ENCODE data around the gene UBR4. TPM values are rescaled to one million over a fixed set of nuclear protein-coding genes. Genes with fewer than 3 reads are reported as not detected.

The UBR4 gene
- total and polyA plus RNA-seq, 11 donors, result 44.8 to 150 (median 87.2) TPM

- TF ChIP-seq CTCF (IDR thresholded peaks at IDR 0.05) (no peak), POLR2A (IDR thresholded peaks at IDR 0.05) (no peak)
- DNase-seq (no peak), ATAC-seq (no peak)
- WGBS, 4 donors, result 87 to 93% (median 90%) methylated on average over 3 of the region's 3 CpGs
- Histone ChIP-seq H3K27ac (no peak overlapping the region), H3K4me1 (peaks cover 0 to 14% (median under 1%) of the 10 kb centered on the region in 12 donors), H3K36me3 (peaks cover 0 to 98% (median 95%) of the 10 kb centered on the region in 9 donors), H3K27me3 (no peaks in the 10 kb centered on the region), H3K4me3 (no peak overlapping the region), H3K9me3 (no peaks in the 10 kb centered on the region)
- intact Hi-C loops (cut with DNase I), result loop anchor here in 1 of 10 donors (10.0 kb wide), 1 partner anchor 52 kb away; no protein-coding TSS in a partner anchor
These were observed 17.1 kb downstream of the UBR4 start for GRCh38 chr1:19193004-19193403.

- Histone ChIP-seq H3K27ac (no peak overlapping the region), H3K4me1 (peaks cover 0 to 11% (median 0%) of the 10 kb centered on the region in 12 donors), H3K4me3 (no peak overlapping the region), H3K36me3 (peaks cover 0 to 98% (median 95%) of the 10 kb centered on the region in 9 donors), H3K9me3 (no peaks in the 10 kb centered on the region), H3K27me3 (no peaks in the 10 kb centered on the region)
- 94 to 99% (median 96%) methylated on average over 3 of the region's 3 CpGs for WGBS, 4 donors
- ATAC-seq (no peak), DNase-seq (no peak)
- no peak for TF ChIP-seq CTCF (IDR thresholded peaks at IDR 0.05)
- no peak for TF ChIP-seq POLR2A (IDR thresholded peaks at IDR 0.05)
- intact Hi-C loops (cut with DNase I), result loop anchor here in 1 of 10 donors (10.0 kb wide), 1 partner anchor 53 kb away; no protein-coding TSS in a partner anchor
These were observed 18.3 kb downstream of the UBR4 start for GRCh38 chr1:19191811-19192210.

GRCh38 chr1:19190468-19190867 is 19.6 kb downstream of the UBR4 start:
- TF ChIP-seq POLR2A (IDR thresholded peaks at IDR 0.05) (no peak), CTCF (IDR thresholded peaks at IDR 0.05) (no peak)
- intact Hi-C loops (cut with DNase I), result loop anchor here in 1 of 10 donors (10.0 kb wide), 1 partner anchor 54 kb away; no protein-coding TSS in a partner anchor
- H3K4me1 ChIP-seq, result peaks cover 0 to 3% (median 0%) of the 10 kb centered on the region in 12 donors

GRCh38 chr1:19189270-19189669 is 20.8 kb downstream of the UBR4 start:
- 76 to 84% (median 82%) methylated on average over 3 of the region's 3 CpGs for WGBS, 4 donors
- intact Hi-C loops (cut with DNase I), result no loop called here
- TF ChIP-seq POLR2A (IDR thresholded peaks at IDR 0.05) (no peak), CTCF (IDR thresholded peaks at IDR 0.05) (no peak)
- DNase-seq (no peak), ATAC-seq (no peak)
- Histone ChIP-seq H3K36me3 (peaks cover 0 to 100% (median 96%) of the 10 kb centered on the region in 9 donors), H3K27me3 (no peaks in the 10 kb centered on the region), H3K9me3 (no peaks in the 10 kb centered on the region), H3K27ac (no peak overlapping the region), H3K4me3 (no peak overlapping the region), H3K4me1 (no peaks in the 10 kb centered on the region)

More at GRCh38 chr1:19190468-19190867, 19.6 kb downstream of the UBR4 start:
- peaks cover 0 to 100% (median 96%) of the 10 kb centered on the region in 9 donors for H3K36me3 ChIP-seq
- H3K4me3 ChIP-seq, result no peak overlapping the region
- no peaks in the 10 kb centered on the region for H3K9me3 ChIP-seq
- no peak overlapping the region for H3K27ac ChIP-seq
- DNase-seq (no peak), ATAC-seq (no peak)
- H3K27me3 ChIP-seq, result no peaks in the 10 kb centered on the region
- WGBS, 4 donors, result 67 to 82% (median 73%) methylated on average over 4 of the region's 4 CpGs
